Esophagus muscularis mucosa (tissue), 4 donors: ENCODE results near the gene EPM2A. TPM values are rescaled to one million over a fixed set of nuclear protein-coding genes. Genes with fewer than 3 reads are reported as not detected.

Experiments
- DNase-seq: peaks from one replicate; pipeline ENCODE4 v3.0.0-alpha.2; 2017; ENCODE audit errors: extremely low spot score
- H3K27ac ChIP-seq, 4 donors: fragments of 200-600 bp; sonication (generic); replicated peaks in 1 of 4; 1 replicate in 3 of 4; 2 replicates in 1 of 4; pipeline ENCODE4 v1.5.1; 2016 to 2019; ENCODE audit warnings: mild to moderate bottlenecking in 1 of 4
- H3K27me3 ChIP-seq, 4 donors: fragments of 200-600 bp; sonication (generic); one replicate each; pipeline versions ENCODE4 v1.5.1 to v1.6.0; 2016 to 2019
- H3K36me3 ChIP-seq, 4 donors: fragments of 200-600 bp; sonication (generic); one replicate each; pipeline ENCODE4 v1.5.1; 2016 to 2019
- H3K4me1 ChIP-seq, 4 donors: fragments of 200-600 bp; sonication (generic); one replicate each; pipeline ENCODE4 v1.5.1; 2016 to 2019
- H3K4me3 ChIP-seq, 4 donors: fragments of 200-600 bp; sonication (generic); 1 replicate in 2 of 4; 2 replicates in 2 of 4; pipeline ENCODE4 v1.5.1; 2016 to 2019; ENCODE audit warnings: mild to moderate bottlenecking in 4 of 4, moderate library complexity in 1 of 4
- H3K9me3 ChIP-seq, 4 donors: fragments of 200-600 bp; sonication (generic); 1 replicate in 3 of 4; 2 replicates in 1 of 4; pipeline ENCODE4 v1.5.1; 2016 to 2019
- CTCF ChIP-seq, 3 experiments: fragments of 200-600 bp in 2 of 3; fragments of 450-650 bp in 1 of 3; sonication (generic) in 2 of 3; IDR thresholded peaks; one replicate each; pipeline ENCODE4 v1.5.1; 2017 to 2019; ENCODE audit warnings: antibody characterized with exemption in 3 of 3, mild to moderate bottlenecking in 2 of 3, moderate library complexity in 1 of 3
- EP300 ChIP-seq: sonication (generic); formaldehyde crosslinking; IDR thresholded peaks from one replicate; pipeline ENCODE4 v1.6.1; 2017; ENCODE audit warnings: antibody characterized with exemption
- POLR2A ChIP-seq: fragments of 450-650 bp; IDR thresholded peaks from one replicate; pipeline ENCODE4 v1.6.1; 2017; ENCODE audit warnings: antibody characterized with exemption, moderate library complexity, mild to moderate bottlenecking, low read depth
- POLR2AphosphoS5 ChIP-seq, 2 donors: sonication (generic); formaldehyde crosslinking; IDR thresholded peaks; one replicate each; pipeline ENCODE4 v1.6.1; 2017; ENCODE audit warnings: antibody characterized with exemption in 2 of 2
- WGBS: methylation state at CpG from one replicate; pipeline ENCODE4 v1.1.5; 2018; 5-methylcytosine and 5-hydroxymethylcytosine counted together
- intact Hi-C: fragments of 100-400 bp; cut with DNase I; formaldehyde crosslinking; loops from one replicate; pipeline ENCODE4 v1.15.1; 2023
- total RNA-seq, 4 donors: library from RNA; depleted of rRNA; stranded (reverse); fragments of >200 nt; gene quantifications; one replicate each; pipeline versions ENCODE4 v1.1.0 to v1.2.1, GENCODE V29; 2016

Gene EPM2A
- total RNA-seq, 4 donors from 2014 or later: 59.8 to 129 (median 75.0) TPM

GRCh38 chr6:145694083-145694737 lies 41.1 kb downstream of the EPM2A start:
- H3K27ac ChIP-seq: no peak overlapping the region
- H3K4me3 ChIP-seq: no peak overlapping the region
- no peak for DNase-seq
- intact Hi-C loops: no loop called here
- H3K36me3 ChIP-seq: no peaks in the 10 kb centered on the region
- no peak for TF ChIP-seq EP300
- no peak for TF ChIP-seq POLR2AphosphoS5 (IDR thresholded peaks at IDR 0.05)
- no peak for TF ChIP-seq CTCF (IDR thresholded peaks at IDR 0.05)
- no peak for TF ChIP-seq POLR2A
- H3K9me3 ChIP-seq: peaks cover 0 to 6% (median 0%) of the 10 kb centered on the region in 4 donors
- peaks cover 0 to 2% (median 0%) of the 10 kb centered on the region in 4 donors for H3K4me1 ChIP-seq
- 87% methylated on average over 4 of the region's 4 CpGs for WGBS
- no peaks in the 10 kb centered on the region for H3K27me3 ChIP-seq

- H3K36me3 ChIP-seq: peaks cover 0 to 1% (median 0%) of the 10 kb centered on the region in 4 donors
- H3K9me3 ChIP-seq: peaks cover 0 to 6% (median 0%) of the 10 kb centered on the region in 4 donors
- TF ChIP-seq POLR2AphosphoS5 (IDR thresholded peaks at IDR 0.05): no peak
- intact Hi-C loops: no loop called here
- no peaks in the 10 kb centered on the region for H3K27me3 ChIP-seq
- H3K27ac ChIP-seq: no peak overlapping the region
- no peak overlapping the region for H3K4me3 ChIP-seq
- WGBS: 97% methylated on average over 2 of the region's 2 CpGs
- H3K4me1 ChIP-seq: peaks cover 4 to 21% (median 9%) of the 10 kb centered on the region in 4 donors
- DNase-seq: no peak
Observed at GRCh38 chr6:145690969-145691368, 44.4 kb downstream of the EPM2A start.

GRCh38 chr6:145689529-145689928 lies 45.8 kb downstream of the EPM2A start:
- H3K4me3 ChIP-seq: no peak overlapping the region
- peaks cover 0 to 9% (median 3%) of the 10 kb centered on the region in 4 donors for H3K36me3 ChIP-seq
- DNase-seq: no peak
- TF ChIP-seq POLR2AphosphoS5 (IDR thresholded peaks at IDR 0.05) (no peak), EP300 (no peak), CTCF (IDR thresholded peaks at IDR 0.05) (no peak)
- H3K27ac ChIP-seq: no peak overlapping the region
- H3K27me3 ChIP-seq: no peaks in the 10 kb centered on the region
- WGBS: 95% methylated on average over 2 of the region's 2 CpGs
- intact Hi-C loops: no loop called here
- H3K9me3 ChIP-seq: peaks cover 0 to 6% (median 0%) of the 10 kb centered on the region in 4 donors
- peaks cover 4 to 21% (median 9%) of the 10 kb centered on the region in 4 donors for H3K4me1 ChIP-seq

GRCh38 chr6:145688493-145688905 lies 46.8 kb downstream of the EPM2A start:
- Histone ChIP-seq H3K36me3 (peaks cover 0 to 17% (median 3%) of the 10 kb centered on the region in 4 donors), H3K9me3 (peaks cover 0 to 6% (median 0%) of the 10 kb centered on the region in 4 donors), H3K4me1 (peaks cover 4 to 21% (median 9%) of the 10 kb centered on the region in 4 donors), H3K4me3 (no peak overlapping the region), H3K27ac (no peak overlapping the region), H3K27me3 (no peaks in the 10 kb centered on the region)
- WGBS: 32% methylated on average over 1 of the region's 1 CpG
- intact Hi-C loops: no loop called here
- DNase-seq: no peak
- no peak for TF ChIP-seq CTCF (IDR thresholded peaks at IDR 0.05)
- no peak for TF ChIP-seq POLR2A
- no peak for TF ChIP-seq EP300
- no peak for TF ChIP-seq POLR2AphosphoS5 (IDR thresholded peaks at IDR 0.05)

GRCh38 chr6:145685932-145686331 lies 49.4 kb downstream of the EPM2A start:
- Histone ChIP-seq H3K27ac (no peak overlapping the region), H3K36me3 (peaks cover 0 to 32% (median 11%) of the 10 kb centered on the region in 4 donors), H3K4me1 (peaks cover 4 to 21% (median 9%) of the 10 kb centered on the region in 4 donors), H3K27me3 (no peaks in the 10 kb centered on the region), H3K4me3 (no peak overlapping the region), H3K9me3 (no peaks in the 10 kb centered on the region)
- 76% methylated on average over 2 of the region's 2 CpGs for WGBS
- TF ChIP-seq POLR2AphosphoS5 (IDR thresholded peaks at IDR 0.05): no peak
- no peak for TF ChIP-seq CTCF (IDR thresholded peaks at IDR 0.05)
- TF ChIP-seq EP300: no peak
- TF ChIP-seq POLR2A: no peak
- no peak for DNase-seq
- intact Hi-C loops: no loop called here
